GM19468 (cell line): Measurements from ENCODE around the gene DEFB119.
"Not testable (repeated sequence)": the region's sequence is repeated elsewhere in the genome, so short reads cannot be mapped to it uniquely, and the experiment has no call there.

Source experiments
- ATAC-seq: cut with Tn5 transposase; IDR thresholded peaks from one replicate; pipeline ENCODE4 v1.9.1; 2021; ENCODE audit warnings: mild to moderate bottlenecking, moderate library complexity, moderate number of reproducible peaks; ENCODE audit not compliant: unreplicated experiment; ENCODE audit errors: extremely low read depth

DEFB119 gene

GRCh38 chr20:31390490-31390889 is at the start of gene DEFB119:
Gene DEFB119, minus strand, starts transcription at chr20:31390590. Its CDS starts 107 bp downstream, at chr20:31390483.
- no peak for ATAC-seq

GRCh38 chr20:31430568-31431115 is 40.3 kb upstream of the DEFB119 start:
- no peak for ATAC-seq

GRCh38 chr20:31427576-31427975 is 37.2 kb upstream of the DEFB119 start:
- ATAC-seq, result not testable (repeated sequence)

- ATAC-seq, result not testable (repeated sequence)
Measured at GRCh38 chr20:31426891-31427551, 36.6 kb upstream of the DEFB119 start.

GRCh38 chr20:31425797-31426196 is 35.4 kb upstream of the DEFB119 start:
- ATAC-seq, result no peak

- ATAC-seq, result no peak
Measured at GRCh38 chr20:31418307-31418706, 27.9 kb upstream of the DEFB119 start.

GRCh38 chr20:31415653-31416052 is 25.3 kb upstream of the DEFB119 start:
- ATAC-seq, result no peak

GRCh38 chr20:31414381-31414780 is 24.0 kb upstream of the DEFB119 start:
- ATAC-seq, result no peak

- ATAC-seq, result no peak
Measured at GRCh38 chr20:31410011-31410410, 19.6 kb upstream of the DEFB119 start.

- ATAC-seq, result no peak
Measured at GRCh38 chr20:31406115-31406514, 15.7 kb upstream of the DEFB119 start, which contains the start of gene DEFB121. Gene DEFB121, minus strand, starts transcription at chr20:31406215. Its CDS starts 63 bp downstream, at chr20:31406152.

GRCh38 chr20:31403886-31404285 is 13.5 kb upstream of the DEFB119 start:
- ATAC-seq, result no peak

GRCh38 chr20:31394900-31395299 is 4.5 kb upstream of the DEFB119 start:
- ATAC-seq, result no peak

GRCh38 chr20:31392836-31393235 is 2.4 kb upstream of the DEFB119 start:
- ATAC-seq, result no peak

- ATAC-seq, result no peak
Measured at GRCh38 chr20:31374346-31374745, 16.0 kb downstream of the DEFB119 start.

- no peak for ATAC-seq
Measured at GRCh38 chr20:31368301-31368700, 22.1 kb downstream of the DEFB119 start, which contains the start of gene DEFB118. Gene DEFB118, plus strand, starts transcription at chr20:31368601. Its CDS starts 50 bp downstream, at chr20:31368651.

- ATAC-seq, result not testable (repeated sequence)
Measured at GRCh38 chr20:31364272-31364671, 26.1 kb downstream of the DEFB119 start.

GRCh38 chr20:31363295-31363694 is 27.1 kb downstream of the DEFB119 start:
- no peak for ATAC-seq

- no peak for ATAC-seq
Measured at GRCh38 chr20:31355981-31356380, 34.4 kb downstream of the DEFB119 start.

GRCh38 chr20:31341470-31341869 is 48.9 kb downstream of the DEFB119 start:
- ATAC-seq, result no peak

- ATAC-seq, result no peak
Measured at GRCh38 chr20:31330893-31331292, 59.5 kb downstream of the DEFB119 start.
